Kidney capillary endothelial cell (primary cell): ENCODE results near the gene IMMP2L.
"Not testable (repeated sequence)": the region's sequence is repeated elsewhere in the genome, so short reads cannot be mapped to it uniquely, and the experiment has no call there.

ENCODE experiments used
- DNase-seq: peaks from one replicate; pipeline ENCODE4 v3.0.0-alpha.2; 2018; ENCODE audit warnings: low spot score

Gene IMMP2L

GRCh38 chr7:111508387-111508786, 53.9 kb downstream of the IMMP2L start:
- DNase-seq: no peak

- DNase-seq: not testable (repeated sequence)
Measured at GRCh38 chr7:111505422-111505821, 56.9 kb downstream of the IMMP2L start.

- not testable (repeated sequence) for DNase-seq
Measured at GRCh38 chr7:111501799-111502198, 60.5 kb downstream of the IMMP2L start.

- DNase-seq: no peak
Measured at GRCh38 chr7:111499027-111499426, 63.3 kb downstream of the IMMP2L start.

- no peak for DNase-seq
Measured at GRCh38 chr7:111498391-111499007, 63.8 kb downstream of the IMMP2L start.

GRCh38 chr7:111495173-111495810, 67.0 kb downstream of the IMMP2L start:
- DNase-seq: no peak

- no peak for DNase-seq
Measured at GRCh38 chr7:111492234-111492633, 70.1 kb downstream of the IMMP2L start.

GRCh38 chr7:111486472-111487142, 75.7 kb downstream of the IMMP2L start:
- peak; percentile 57 for DNase-seq

- no peak for DNase-seq
Measured at GRCh38 chr7:111485701-111486380, 76.5 kb downstream of the IMMP2L start.

- no peak for DNase-seq
Measured at GRCh38 chr7:111483078-111483477, 79.2 kb downstream of the IMMP2L start.

- DNase-seq: no peak
Measured at GRCh38 chr7:111477462-111478225, 84.6 kb downstream of the IMMP2L start.

GRCh38 chr7:111476586-111477293, 85.6 kb downstream of the IMMP2L start:
- DNase-seq: no peak

GRCh38 chr7:111475959-111476358, 86.3 kb downstream of the IMMP2L start:
- DNase-seq: no peak

- no peak for DNase-seq
Measured at GRCh38 chr7:111475419-111475748, 86.9 kb downstream of the IMMP2L start.

- DNase-seq: no peak
Measured at GRCh38 chr7:111474723-111475418, 87.4 kb downstream of the IMMP2L start.

- DNase-seq: no peak
Measured at GRCh38 chr7:111473449-111474198, 88.7 kb downstream of the IMMP2L start.

GRCh38 chr7:111470998-111471397, 91.3 kb downstream of the IMMP2L start:
- no peak for DNase-seq

GRCh38 chr7:111469894-111470293, 92.4 kb downstream of the IMMP2L start:
- DNase-seq: not testable (repeated sequence)

- not testable (repeated sequence) for DNase-seq
Measured at GRCh38 chr7:111465774-111466173, 96.5 kb downstream of the IMMP2L start.

- DNase-seq: no peak
Measured at GRCh38 chr7:111460695-111461094, 101.6 kb downstream of the IMMP2L start.
